GM18951 (cell line): ENCODE data around the gene RAD51B.

ENCODE experiments used
- POLR2A ChIP-seq: IDR thresholded peaks from 4 replicates; pipeline ENCODE4 v1.6.1; 2011; ENCODE audit warnings: mild to moderate bottlenecking; ENCODE audit not compliant: insufficient read length, insufficient read depth; ENCODE audit errors: extremely low read depth
- in situ Hi-C: fragments of 300-500 bp; cut with MboI; formaldehyde crosslinking; loops from one replicate; pipeline ENCODE4 v1.12.0; 2022; ENCODE audit warnings: low sequenced_read_pairs, mixed read lengths, inconsistent platforms; ENCODE audit not compliant: unreplicated experiment

Gene RAD51B

GRCh38 chr14:68591786-68592185 is 772.2 kb downstream of the RAD51B start:
- in situ Hi-C loops, result no loop called here
- TF ChIP-seq POLR2A, result no peak

GRCh38 chr14:68592948-68593556 is 773.5 kb downstream of the RAD51B start:
- in situ Hi-C loops, result no loop called here
- TF ChIP-seq POLR2A, result no peak

- in situ Hi-C loops, result no loop called here
- no peak for TF ChIP-seq POLR2A
These were observed 774.4 kb downstream of the RAD51B start for GRCh38 chr14:68593806-68594536.

- in situ Hi-C loops, result no loop called here
- no peak for TF ChIP-seq POLR2A
These were observed 775.3 kb downstream of the RAD51B start for GRCh38 chr14:68594737-68595380.

- no peak for TF ChIP-seq POLR2A
- in situ Hi-C loops, result no loop called here
These were observed 776.6 kb downstream of the RAD51B start for GRCh38 chr14:68596211-68596610.

GRCh38 chr14:68596701-68597100 is 777.1 kb downstream of the RAD51B start:
- in situ Hi-C loops, result no loop called here
- no peak for TF ChIP-seq POLR2A

- in situ Hi-C loops, result no loop called here
- no peak for TF ChIP-seq POLR2A
These were observed 778.5 kb downstream of the RAD51B start for GRCh38 chr14:68598089-68598488.

- TF ChIP-seq POLR2A, result no peak
- in situ Hi-C loops, result no loop called here
These were observed 779.3 kb downstream of the RAD51B start for GRCh38 chr14:68598621-68599447.

- no peak for TF ChIP-seq POLR2A
- in situ Hi-C loops, result no loop called here
These were observed 780.5 kb downstream of the RAD51B start for GRCh38 chr14:68599896-68600610.

GRCh38 chr14:68602507-68602906 is 782.9 kb downstream of the RAD51B start:
- no peak for TF ChIP-seq POLR2A
- in situ Hi-C loops, result no loop called here

GRCh38 chr14:68603533-68604360 is 784.2 kb downstream of the RAD51B start:
- in situ Hi-C loops, result no loop called here
- TF ChIP-seq POLR2A, result no peak

GRCh38 chr14:68604361-68604730 is 784.8 kb downstream of the RAD51B start:
- in situ Hi-C loops, result no loop called here
- TF ChIP-seq POLR2A, result no peak
